Measurements from ENCODE around the gene PTPRR.
"Not testable (repeated sequence)": the region's sequence is repeated elsewhere in the genome, so short reads cannot be mapped to it uniquely, and the experiment has no call there.

The PTPRR gene

GRCh38 chr12:70809887-70810286 lies 110.7 kb downstream of the PTPRR start:
- H3K27ac ChIP-seq = no peak overlapping the region
- H3K4me3 ChIP-seq = no peak overlapping the region

GRCh38 chr12:70807993-70808392 lies 112.5 kb downstream of the PTPRR start:
- not testable (repeated sequence) for H3K27ac ChIP-seq, H3K4me3 ChIP-seq

- no peak overlapping the region for H3K27ac ChIP-seq
- H3K4me3 ChIP-seq = no peak overlapping the region
Measured at GRCh38 chr12:70806827-70807226, 113.7 kb downstream of the PTPRR start.

- H3K27ac ChIP-seq = no peak overlapping the region
- no peak overlapping the region for H3K4me3 ChIP-seq
Measured at GRCh38 chr12:70806043-70806442, 114.5 kb downstream of the PTPRR start.

GRCh38 chr12:70798016-70798783 lies 122.3 kb downstream of the PTPRR start:
- Histone ChIP-seq H3K27ac (no peak overlapping the region), H3K4me3 (no peak overlapping the region)

GRCh38 chr12:70796989-70797388 lies 123.5 kb downstream of the PTPRR start:
- H3K4me3 ChIP-seq = no peak overlapping the region
- no peak overlapping the region for H3K27ac ChIP-seq

- Histone ChIP-seq H3K4me3 (no peak overlapping the region), H3K27ac (no peak overlapping the region)
Measured at GRCh38 chr12:70795608-70796007, 124.9 kb downstream of the PTPRR start.

- Histone ChIP-seq H3K27ac (no peak overlapping the region), H3K4me3 (no peak overlapping the region)
Measured at GRCh38 chr12:70794131-70794530, 126.4 kb downstream of the PTPRR start.

GRCh38 chr12:70788774-70789173 lies 131.8 kb downstream of the PTPRR start:
- H3K4me3 ChIP-seq = no peak overlapping the region
- H3K27ac ChIP-seq = no peak overlapping the region

- Histone ChIP-seq H3K27ac (no peak overlapping the region), H3K4me3 (no peak overlapping the region)
Measured at GRCh38 chr12:70787612-70788011, 132.9 kb downstream of the PTPRR start.

GRCh38 chr12:70785896-70786295 lies 134.6 kb downstream of the PTPRR start:
- H3K4me3 ChIP-seq = no peak overlapping the region
- H3K27ac ChIP-seq = no peak overlapping the region

GRCh38 chr12:70784042-70784668 lies 136.4 kb downstream of the PTPRR start:
- Histone ChIP-seq H3K27ac (no peak overlapping the region), H3K4me3 (no peak overlapping the region)

GRCh38 chr12:70783455-70783854 lies 137.1 kb downstream of the PTPRR start:
- no peak overlapping the region for H3K4me3 ChIP-seq
- H3K27ac ChIP-seq = no peak overlapping the region

- no peak overlapping the region for H3K4me3 ChIP-seq
- H3K27ac ChIP-seq = no peak overlapping the region
Measured at GRCh38 chr12:70779250-70779649, 141.3 kb downstream of the PTPRR start.

GRCh38 chr12:70774055-70774454 lies 146.5 kb downstream of the PTPRR start:
- H3K4me3 ChIP-seq = no peak overlapping the region

GRCh38 chr12:70772836-70773235 lies 147.7 kb downstream of the PTPRR start:
- H3K27ac ChIP-seq = no peak overlapping the region
- no peak overlapping the region for H3K4me3 ChIP-seq

More at GRCh38 chr12:70774055-70774454, 146.5 kb downstream of the PTPRR start:
- H3K27ac ChIP-seq = no peak overlapping the region

- no peak overlapping the region for H3K4me3 ChIP-seq
- no peak overlapping the region for H3K27ac ChIP-seq
Measured at GRCh38 chr12:70771581-70771980, 149.0 kb downstream of the PTPRR start.

- H3K27ac ChIP-seq = no peak overlapping the region
- H3K4me3 ChIP-seq = no peak overlapping the region
Measured at GRCh38 chr12:70763666-70764065, 156.9 kb downstream of the PTPRR start.

- Histone ChIP-seq H3K4me3 (no peak overlapping the region), H3K27ac (no peak overlapping the region)
Measured at GRCh38 chr12:70762000-70762399, 158.5 kb downstream of the PTPRR start.

- H3K4me3 ChIP-seq = no peak overlapping the region
Measured at GRCh38 chr12:70759161-70759918, 161.2 kb downstream of the PTPRR start.

GRCh38 chr12:70758494-70758845 lies 162.1 kb downstream of the PTPRR start:
- Histone ChIP-seq H3K27ac (no peak overlapping the region), H3K4me3 (no peak overlapping the region)

More at GRCh38 chr12:70759161-70759918, 161.2 kb downstream of the PTPRR start:
- H3K27ac ChIP-seq = no peak overlapping the region
